Heart left ventricle (tissue), 16 donors: ENCODE data around the gene CAMTA1. TPM values are rescaled to one million over a fixed set of nuclear protein-coding genes. Genes with fewer than 3 reads are reported as not detected.

Source experiments
- ATAC-seq, 4 donors: fragments of 200-7000 bp; cut with Tn5 transposase; one replicate each; pipeline ENCODE4 v1.9.1; 2020 to 2022; ENCODE audit warnings: moderate library complexity in 4 of 4, mild to moderate bottlenecking in 3 of 4, moderate number of reproducible peaks in 1 of 4
- DNase-seq, 5 donors: peaks; one replicate each; pipeline ENCODE4 v3.0.0-alpha.2; 2020
- H3K27ac ChIP-seq, 12 donors: fragments of 200-600 bp; sonication (generic) in 4 of 12; one replicate each; pipeline versions ENCODE4 v1.5.0 to v1.8.0; 2016 to 2022; ENCODE audit warnings: mild to moderate bottlenecking in 2 of 12
- H3K27me3 ChIP-seq, 9 donors: fragments of 200-600 bp; sonication (generic) in 2 of 9; one replicate each; pipeline versions ENCODE4 v1.5.1 to v1.8.0; 2016 to 2022; ENCODE audit warnings: mild to moderate bottlenecking in 3 of 9
- H3K36me3 ChIP-seq, 9 donors: fragments of 200-600 bp; sonication (generic) in 2 of 9; one replicate each; pipeline versions ENCODE4 v1.5.0 to v1.8.0; 2018 to 2022; ENCODE audit warnings: mild to moderate bottlenecking in 2 of 9
- H3K4me1 ChIP-seq, 12 donors: fragments of 200-600 bp; sonication (generic) in 4 of 12; one replicate each; pipeline versions ENCODE4 v1.5.0 to v1.8.0; 2016 to 2022; ENCODE audit warnings: mild to moderate bottlenecking in 3 of 12
- H3K4me3 ChIP-seq, 12 donors: fragments of 200-600 bp; sonication (generic) in 4 of 12; one replicate each; pipeline versions ENCODE4 v1.5.0 to v1.8.0; 2017 to 2022; ENCODE audit warnings: mild to moderate bottlenecking in 9 of 12, moderate library complexity in 4 of 12
- H3K9me3 ChIP-seq, 12 donors: fragments of 200-600 bp; sonication (generic) in 4 of 12; one replicate each; pipeline versions ENCODE4 v1.5.0 to v1.8.0; 2016 to 2022; ENCODE audit warnings: mild to moderate bottlenecking in 1 of 12
- POLR2A ChIP-seq, 2 donors: fragments of 450-650 bp; IDR thresholded peaks; one replicate each; pipeline ENCODE4 v1.6.1; 2017; ENCODE audit warnings: antibody characterized with exemption in 2 of 2, mild to moderate bottlenecking in 2 of 2, moderate library complexity in 2 of 2
- WGBS, 4 donors: extraction: QIAGEN DNeasy Blood & Tissue Kit in 2 of 4; methylation state at CpG; one replicate each; pipeline versions ENCODE4 v1.1.5 to v1.1.7; 2013 to 2018; 5-methylcytosine and 5-hydroxymethylcytosine counted together
- intact Hi-C, 10 donors: fragments of 100-400 bp; cut with DNase I; formaldehyde crosslinking; loops; one replicate each; pipeline versions ENCODE4 v1.11.1 to v1.14.2; 2022
- polyA plus RNA-seq, 2 donors: library from polyadenylated mRNA; stranded (reverse); fragments of 200-250 nt; gene quantifications; one replicate each; pipeline ENCODE4 v1.2.3, GENCODE V29; 2013
- total RNA-seq, 9 donors: library from RNA; depleted of rRNA in 2 of 9; stranded (reverse); fragments of >200 nt in 2 of 9; fragmentation: NEBNext Ultra II Directional in 3 of 9; extraction: Animal tissue kit (Norgen Biotek cat#: 25700) in 3 of 9; gene quantifications; one replicate each; pipeline versions ENCODE4 v1.1.0 to v1.2.4, GENCODE V29; 2016 to 2023
- TF ChIP-seq, protein P1 (sequence below), 12 donors: fragments of 200-600 bp; sonication (generic) in 4 of 12; IDR thresholded peaks; one replicate each; pipeline versions ENCODE4 v1.5.0 to v1.8.0; 2018 to 2022; ENCODE audit warnings: antibody characterized with exemption in 12 of 12, mild to moderate bottlenecking in 5 of 12
- donor health status: ischemic (EF 13 %, LVEDD 7.1; RV severe dilation, severe dysfunction).
- donor health status: healthy with polysubstance abuse.
- donor health status: DM: no; HTN: yes; CAD: no.
- donor health status: DM: no; HTN: no; CAD: no.
- donor health status: ischemic (EF 25% LVEDD 6.9; RV normal size, moderate dysfunction).
- donor health status: ischemic (EF 25% LVEDD 5.7; RV mildly dilated, moderate dysfunction).
- donor health status: healthy.
- donor health status: DM: yes; HTN: yes; CAD: no.
- donor health status: ischemic (EF 35%, LVEDD 5.7; RV mildly dilated, moderate dysfunction).
- donor health status: nonischemic (EF 11% LVEDD 7.7; RV severe dilation, severe dysfunction).
- donor health status: DM: yes; HTN: yes; CAD: no.
- donor health status: PGD.
- donor health status: ischemic (EF 29% LVEDD 5.4; RV normal size, mild dysfunction).
- donor health status: nonischemic (EF 23%, LVEDD 6.1; RV moderate dilation, normal function).

CAMTA1 gene
- total and polyA plus RNA-seq, 11 donors: 114 to 303 (median 137) TPM

GRCh38 chr1:7113822-7114221, 328.6 kb downstream of the CAMTA1 start:
- WGBS, 4 donors: 70 to 79% (median 74%) methylated on average over 6 of the region's 6 CpGs
- intact Hi-C loops: no loop called here
- no peak overlapping the region for H3K27ac ChIP-seq
- TF ChIP-seq POLR2A (IDR thresholded peaks at IDR 0.05): no peak
- TF ChIP-seq, protein P1, sequence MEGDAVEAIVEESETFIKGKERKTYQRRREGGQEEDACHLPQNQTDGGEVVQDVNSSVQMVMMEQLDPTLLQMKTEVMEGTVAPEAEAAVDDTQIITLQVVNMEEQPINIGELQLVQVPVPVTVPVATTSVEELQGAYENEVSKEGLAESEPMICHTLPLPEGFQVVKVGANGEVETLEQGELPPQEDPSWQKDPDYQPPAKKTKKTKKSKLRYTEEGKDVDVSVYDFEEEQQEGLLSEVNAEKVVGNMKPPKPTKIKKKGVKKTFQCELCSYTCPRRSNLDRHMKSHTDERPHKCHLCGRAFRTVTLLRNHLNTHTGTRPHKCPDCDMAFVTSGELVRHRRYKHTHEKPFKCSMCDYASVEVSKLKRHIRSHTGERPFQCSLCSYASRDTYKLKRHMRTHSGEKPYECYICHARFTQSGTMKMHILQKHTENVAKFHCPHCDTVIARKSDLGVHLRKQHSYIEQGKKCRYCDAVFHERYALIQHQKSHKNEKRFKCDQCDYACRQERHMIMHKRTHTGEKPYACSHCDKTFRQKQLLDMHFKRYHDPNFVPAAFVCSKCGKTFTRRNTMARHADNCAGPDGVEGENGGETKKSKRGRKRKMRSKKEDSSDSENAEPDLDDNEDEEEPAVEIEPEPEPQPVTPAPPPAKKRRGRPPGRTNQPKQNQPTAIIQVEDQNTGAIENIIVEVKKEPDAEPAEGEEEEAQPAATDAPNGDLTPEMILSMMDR (IDR thresholded peaks at IDR 0.05): no peak
- H3K36me3 ChIP-seq: no peaks in the 10 kb centered on the region
- H3K4me1 ChIP-seq: peaks cover 0 to 4% (median 0%) of the 10 kb centered on the region in 12 donors
- ATAC-seq: no peak
- peaks cover 0 to 8% (median 0%) of the 10 kb centered on the region in 9 donors for H3K27me3 ChIP-seq
- no peak overlapping the region for H3K4me3 ChIP-seq
- no peak for DNase-seq
- peaks cover 0 to 4% (median 0%) of the 10 kb centered on the region in 12 donors for H3K9me3 ChIP-seq

- DNase-seq (no peak), ATAC-seq (no peak)
- Histone ChIP-seq H3K4me1 (peaks cover 0 to 4% (median 0%) of the 10 kb centered on the region in 12 donors), H3K27ac (no peak overlapping the region), H3K36me3 (no peaks in the 10 kb centered on the region), H3K27me3 (no peaks in the 10 kb centered on the region), H3K9me3 (peaks cover 0 to 4% (median 0%) of the 10 kb centered on the region in 12 donors), H3K4me3 (no peak overlapping the region)
- intact Hi-C loops: no loop called here
- WGBS, 4 donors: 85 to 93% (median 89%) methylated on average over 3 of the region's 3 CpGs
- no peak for TF ChIP-seq POLR2A (IDR thresholded peaks at IDR 0.05)
- TF ChIP-seq, protein P1 (IDR thresholded peaks at IDR 0.05): no peak
Measured at GRCh38 chr1:7116001-7116400, 330.7 kb downstream of the CAMTA1 start.

- Histone ChIP-seq H3K27ac (no peak overlapping the region), H3K27me3 (no peaks in the 10 kb centered on the region), H3K4me3 (no peak overlapping the region), H3K36me3 (no peaks in the 10 kb centered on the region), H3K4me1 (peaks cover 0 to 14% (median 2%) of the 10 kb centered on the region in 12 donors), H3K9me3 (peaks cover 0 to 4% (median 0%) of the 10 kb centered on the region in 12 donors)
- 28 to 37% (median 35%) methylated on average over 13 of the region's 13 CpGs for WGBS, 4 donors
- peak in 3 of 4 donors; percentile 27 to 68 (median 58) for ATAC-seq
- TF ChIP-seq, protein P1 (IDR thresholded peaks at IDR 0.05): peak in 1 of 12 donors; percentile 23
- TF ChIP-seq POLR2A (IDR thresholded peaks at IDR 0.05): no peak
- DNase-seq: peak in 1 of 5 donors; percentile 42
- intact Hi-C loops: no loop called here
Measured at GRCh38 chr1:7117399-7118281, 332.4 kb downstream of the CAMTA1 start.

DNA sequence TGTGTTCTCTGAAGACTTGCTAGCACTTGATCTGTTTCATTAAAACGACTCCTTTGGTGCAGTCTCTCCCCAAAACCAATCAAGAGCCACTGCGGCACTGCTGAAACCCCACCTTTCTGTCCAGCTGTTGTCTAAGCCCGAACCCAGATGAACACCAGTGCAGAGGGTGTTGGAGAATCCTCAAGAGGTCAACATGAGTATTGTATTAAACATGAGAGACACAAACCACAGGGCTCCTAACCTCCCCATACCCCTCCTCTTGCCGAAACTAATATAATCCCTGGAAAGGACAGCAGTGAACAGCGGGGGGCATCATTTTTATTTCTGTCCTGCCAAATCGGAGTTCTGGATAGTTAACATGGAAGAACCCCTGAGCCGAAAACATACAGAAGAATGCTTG, 333.9 kb downstream of the CAMTA1 start:
- intact Hi-C loops: no loop called here
- no peak for DNase-seq
- Histone ChIP-seq H3K36me3 (no peaks in the 10 kb centered on the region), H3K27ac (no peak overlapping the region), H3K4me1 (peaks cover 0 to 14% (median 2%) of the 10 kb centered on the region in 12 donors), H3K4me3 (no peak overlapping the region), H3K27me3 (no peaks in the 10 kb centered on the region), H3K9me3 (peaks cover 0 to 4% (median 0%) of the 10 kb centered on the region in 12 donors)
- ATAC-seq: no peak
- WGBS, 4 donors: 81 to 88% (median 85%) methylated on average over 7 of the region's 7 CpGs
- TF ChIP-seq POLR2A (IDR thresholded peaks at IDR 0.05): no peak
- TF ChIP-seq, protein P1 (IDR thresholded peaks at IDR 0.05): no peak
